Measurements from ENCODE around the gene CDC42EP3.

CDC42EP3 gene

DNA sequence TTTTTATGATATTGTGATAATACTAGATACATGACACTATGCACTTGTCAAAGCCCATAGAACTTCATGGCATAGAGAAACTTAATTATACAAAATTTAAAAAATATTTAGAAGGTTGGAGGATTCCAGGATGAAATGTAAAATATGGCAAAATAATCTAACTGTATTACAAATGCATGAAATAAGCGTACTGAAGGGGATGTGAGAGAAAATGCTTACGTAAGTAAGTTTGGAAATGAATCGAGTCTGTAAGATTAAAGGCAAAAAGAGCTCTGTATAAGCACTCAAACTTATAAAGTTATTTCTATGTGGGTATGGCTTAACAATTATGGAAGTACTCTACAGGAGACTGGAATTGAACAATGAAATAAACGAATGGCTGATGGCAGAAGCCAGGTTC lies 13.4 kb upstream of the CDC42EP3 start:
- no peak for DNase-seq (ENCODE audit: extremely low spot score, insufficient read length, low read depth)
- no peak for FAIRE-seq

DNA sequence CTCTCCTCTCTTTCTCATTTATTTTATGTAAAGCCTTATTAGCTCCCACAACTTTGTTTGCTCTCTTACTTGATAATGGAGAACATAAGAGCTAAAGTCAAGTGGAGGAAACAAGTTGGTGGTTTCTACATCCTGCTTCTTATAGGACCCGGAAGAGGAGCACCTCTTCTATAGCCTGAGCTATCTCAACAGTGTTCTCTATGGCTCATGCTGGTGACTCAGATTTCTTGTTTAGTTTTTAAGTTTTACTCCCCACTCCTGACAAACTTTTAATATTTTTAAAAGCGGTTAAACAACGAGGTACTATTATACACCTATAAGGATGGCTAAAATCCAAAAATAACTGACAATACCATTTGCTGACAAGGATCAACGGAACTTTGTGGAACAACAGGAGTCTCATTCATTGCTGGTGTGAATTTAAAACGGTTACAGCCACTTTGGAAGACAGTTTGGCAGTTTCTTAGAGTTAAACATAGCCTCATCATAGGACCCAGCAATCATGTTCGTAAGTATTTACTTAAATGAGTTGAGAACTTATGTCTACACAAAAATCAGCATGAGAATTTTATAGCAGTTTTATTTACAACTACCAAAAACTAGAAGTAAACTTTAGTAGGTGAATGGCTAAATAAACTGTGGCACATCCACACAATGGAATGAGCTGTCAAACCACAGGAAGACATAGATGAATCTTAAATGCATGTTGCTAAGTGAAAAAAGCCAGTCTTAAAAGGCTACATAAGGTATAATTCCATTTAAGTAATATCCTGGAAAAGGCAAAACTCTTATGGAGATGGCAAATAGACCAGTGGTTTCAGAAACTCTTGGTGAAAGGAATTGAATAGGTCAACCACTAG lies 12.7 kb upstream of the CDC42EP3 start:
- peak; percentile 31 for FAIRE-seq
- no peak for DNase-seq (ENCODE audit: extremely low spot score, insufficient read length, low read depth)

DNA sequence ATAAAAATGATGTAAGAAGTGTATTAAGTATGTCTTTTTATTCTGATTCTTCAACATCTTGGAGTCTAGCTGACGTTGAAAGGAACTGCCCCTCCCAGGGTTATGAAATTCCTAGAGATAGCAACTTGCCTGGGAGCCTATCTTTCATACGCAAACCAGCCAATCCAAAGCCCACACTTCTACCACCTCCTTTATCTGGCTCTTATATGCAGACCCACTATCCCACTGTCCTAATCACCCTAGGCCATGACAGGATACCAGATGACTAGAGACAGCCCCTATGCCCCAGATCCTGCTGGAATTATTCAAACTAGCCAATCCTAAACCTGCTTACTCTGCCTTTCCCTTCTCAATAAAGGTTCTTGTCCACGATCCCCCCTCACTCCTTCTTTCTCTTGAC lies 11.8 kb upstream of the CDC42EP3 start:
- no peak for DNase-seq (ENCODE audit: extremely low spot score, insufficient read length, low read depth)
- no peak for FAIRE-seq

DNA sequence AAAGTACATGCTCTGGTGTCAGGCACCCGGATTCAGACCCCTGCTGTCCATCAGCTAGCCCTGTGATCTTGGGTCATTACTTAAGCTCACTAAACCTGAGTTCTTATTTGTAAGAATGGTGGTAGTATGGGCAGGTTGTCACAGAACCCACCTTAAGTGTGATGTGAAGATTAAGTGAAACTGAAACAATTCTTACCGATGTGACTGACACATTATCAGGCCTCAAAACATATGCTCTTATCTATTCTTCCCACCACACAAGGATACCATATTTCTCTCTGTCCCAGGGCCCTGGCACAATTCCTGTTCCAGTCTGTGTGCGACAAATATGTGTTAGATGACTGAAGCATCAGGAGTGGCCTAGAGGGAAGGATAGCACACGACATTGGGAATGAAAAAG lies 11.0 kb upstream of the CDC42EP3 start:
- DNase-seq (ENCODE audit: extremely low spot score, insufficient read length, low read depth) (no peak), FAIRE-seq (no peak)

DNA sequence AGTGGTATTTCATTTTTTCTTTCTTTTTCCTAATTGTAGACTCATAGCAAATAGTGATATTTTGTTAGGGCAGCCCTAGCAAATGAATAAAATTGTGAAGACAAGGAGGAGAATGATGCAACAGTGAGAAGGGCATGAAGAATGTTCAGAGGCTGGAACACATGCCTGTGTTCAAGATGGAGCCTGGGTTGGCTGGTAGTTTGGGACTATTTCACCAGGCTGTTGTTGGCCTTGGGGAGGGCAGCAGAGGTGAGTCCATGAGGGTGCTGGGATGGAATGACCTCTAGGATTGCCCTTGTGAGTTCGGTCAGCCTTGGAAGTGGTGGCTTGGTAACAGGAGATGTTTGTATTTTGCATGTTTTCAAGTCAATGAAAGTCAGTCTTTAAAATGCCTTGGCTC lies 10.1 kb upstream of the CDC42EP3 start:
- FAIRE-seq (no peak), DNase-seq (ENCODE audit: extremely low spot score, insufficient read length, low read depth) (no peak)

DNA sequence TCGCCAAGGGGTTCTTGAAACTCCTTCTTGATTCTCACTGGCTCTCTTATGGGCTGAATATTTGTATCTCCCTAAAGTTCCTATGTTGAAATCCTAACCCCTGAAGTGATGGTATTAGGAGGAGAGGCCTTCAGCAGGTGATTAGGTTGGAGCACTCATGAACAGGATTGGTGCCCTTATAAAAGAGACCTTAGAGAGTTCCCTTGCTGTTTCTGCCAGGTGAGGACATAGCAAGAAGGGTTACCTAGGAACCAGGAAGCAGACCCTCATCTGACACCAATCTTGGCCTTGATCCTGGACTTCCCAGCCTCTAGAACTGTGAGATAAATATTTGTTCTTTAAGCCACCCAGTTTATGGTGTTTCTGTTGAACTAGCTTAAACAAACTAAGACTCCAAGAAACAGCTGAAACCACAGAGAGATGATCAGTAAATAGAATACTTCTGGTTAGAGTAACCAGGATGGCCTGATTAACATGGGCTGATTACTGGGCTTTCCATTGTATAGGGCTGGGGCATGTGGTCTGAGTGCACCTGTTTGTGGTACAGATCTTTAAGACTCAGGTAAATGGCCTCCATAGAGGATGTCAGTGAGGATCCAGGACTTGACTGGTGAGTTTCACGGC lies 7.7 kb upstream of the CDC42EP3 start:
- no peak for FAIRE-seq
- no peak for DNase-seq (ENCODE audit: extremely low spot score, insufficient read length, low read depth)

DNA sequence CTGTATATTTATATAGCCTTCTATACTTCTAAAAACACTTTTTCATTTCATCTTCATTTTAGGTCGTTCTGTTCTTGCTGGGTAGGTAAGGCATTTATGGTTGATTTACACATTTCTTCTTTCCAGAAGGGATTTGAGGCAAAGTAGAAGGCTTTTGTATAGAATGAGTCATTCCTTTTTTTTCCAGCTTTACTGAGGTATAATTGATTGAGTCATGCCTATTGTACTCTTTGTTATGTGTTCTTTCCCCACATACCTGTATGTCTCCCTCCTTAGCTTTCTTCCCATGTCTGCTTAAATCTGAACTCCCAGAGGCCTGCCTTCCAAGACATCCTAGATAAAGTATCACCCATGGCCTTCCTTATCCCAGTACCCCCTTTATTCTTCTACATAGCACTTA lies 4.8 kb upstream of the CDC42EP3 start:
- no peak for DNase-seq (ENCODE audit: extremely low spot score, insufficient read length, low read depth)
- no peak for FAIRE-seq

DNA sequence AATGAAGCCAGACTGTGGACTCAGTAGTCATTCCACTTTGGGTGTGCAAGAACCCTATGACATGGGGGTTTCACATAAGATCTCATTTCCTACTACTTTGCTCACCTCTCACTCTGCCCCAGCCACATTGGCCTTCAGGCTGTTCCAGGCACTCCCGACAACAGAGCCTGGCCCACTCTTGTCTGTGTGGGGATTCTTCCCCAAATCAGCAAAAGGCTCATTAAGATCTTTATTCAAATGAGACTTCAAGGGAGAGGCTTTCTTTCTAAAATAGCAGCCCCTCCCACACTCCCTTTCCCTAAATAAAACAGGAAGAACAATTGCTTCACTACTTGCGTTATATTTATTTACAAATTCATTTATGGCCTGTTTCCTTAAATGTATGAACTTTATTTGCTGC lies 3.5 kb upstream of the CDC42EP3 start:
- FAIRE-seq (no peak), DNase-seq (ENCODE audit: extremely low spot score, insufficient read length, low read depth) (no peak)

DNA sequence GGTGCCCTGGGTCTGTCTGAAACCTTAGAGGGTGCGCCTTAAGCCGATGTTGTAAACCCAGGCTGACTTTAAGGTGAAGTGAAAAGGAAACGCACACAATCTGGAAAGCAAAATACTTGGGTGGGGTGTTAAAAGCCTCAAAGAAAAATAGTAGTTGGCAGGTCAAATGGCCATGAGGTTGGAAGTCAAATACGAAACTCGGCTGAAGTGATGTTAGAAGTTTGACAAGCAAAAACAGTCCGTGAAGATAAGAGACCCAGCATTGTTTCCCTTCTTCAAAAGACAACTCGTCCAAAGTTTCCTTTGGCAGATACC lies 1.4 kb upstream of the CDC42EP3 start:
- DNase-seq (ENCODE audit: extremely low spot score, insufficient read length, low read depth) (no peak), FAIRE-seq (no peak)

DNA sequence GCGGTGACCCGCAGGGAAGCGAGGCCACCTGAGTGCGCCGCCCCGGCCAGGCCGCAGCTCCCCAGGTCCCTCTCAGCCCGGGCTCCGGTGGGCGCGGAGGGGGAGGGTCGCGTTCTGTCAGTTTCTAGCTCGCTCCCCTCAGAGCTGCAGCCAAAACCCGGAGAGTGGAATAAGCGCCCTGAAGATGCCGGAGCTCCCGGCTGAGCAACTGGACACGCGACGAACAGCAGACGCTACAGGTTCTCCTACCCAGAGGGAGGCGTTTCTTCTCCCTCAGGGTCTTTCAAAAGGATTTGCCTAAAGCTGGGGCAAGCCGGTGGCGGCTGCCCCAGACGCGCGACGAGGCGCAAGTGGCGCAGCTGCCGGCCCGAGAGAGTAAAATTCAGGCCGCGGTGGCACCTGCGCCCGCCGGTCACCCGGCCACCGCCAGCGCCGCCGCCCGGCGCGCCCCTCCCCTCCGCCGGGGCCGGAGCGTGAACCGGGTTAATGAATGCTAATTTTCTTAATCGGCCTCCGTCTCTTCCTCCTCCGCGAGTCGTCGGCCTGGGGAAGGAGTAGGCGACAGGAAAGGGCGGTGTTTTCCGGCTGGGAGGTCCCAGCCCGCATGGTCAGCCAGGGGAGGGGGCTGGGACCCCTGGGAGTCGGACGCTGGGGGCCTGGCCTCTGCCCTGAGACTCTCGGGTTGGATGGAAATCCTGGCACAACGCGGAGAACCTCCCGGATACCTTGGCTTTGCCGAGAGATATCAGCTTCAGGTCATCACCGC lies 845 bp upstream of the CDC42EP3 start:
- peak; percentile 60 for DNase-seq (ENCODE audit: extremely low spot score, insufficient read length, low read depth)
- FAIRE-seq, result peak; percentile 82

DNA sequence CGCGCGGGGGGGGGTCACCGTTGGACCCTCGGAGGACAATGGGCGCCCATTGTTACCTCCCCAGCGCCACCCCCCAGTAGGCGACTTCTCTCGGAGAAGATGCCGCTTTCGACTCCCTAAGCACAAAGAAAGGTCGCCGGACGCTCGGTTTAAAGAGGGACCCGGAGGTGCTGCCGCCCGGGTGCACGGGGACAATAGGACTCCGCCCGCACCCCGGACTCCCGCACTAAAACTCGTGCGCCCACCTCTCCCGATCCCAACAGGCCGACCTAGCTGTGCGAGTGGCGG lies 318 bp upstream of the CDC42EP3 start:
- peak; percentile 17 for DNase-seq (ENCODE audit: extremely low spot score, insufficient read length, low read depth)

DNA sequence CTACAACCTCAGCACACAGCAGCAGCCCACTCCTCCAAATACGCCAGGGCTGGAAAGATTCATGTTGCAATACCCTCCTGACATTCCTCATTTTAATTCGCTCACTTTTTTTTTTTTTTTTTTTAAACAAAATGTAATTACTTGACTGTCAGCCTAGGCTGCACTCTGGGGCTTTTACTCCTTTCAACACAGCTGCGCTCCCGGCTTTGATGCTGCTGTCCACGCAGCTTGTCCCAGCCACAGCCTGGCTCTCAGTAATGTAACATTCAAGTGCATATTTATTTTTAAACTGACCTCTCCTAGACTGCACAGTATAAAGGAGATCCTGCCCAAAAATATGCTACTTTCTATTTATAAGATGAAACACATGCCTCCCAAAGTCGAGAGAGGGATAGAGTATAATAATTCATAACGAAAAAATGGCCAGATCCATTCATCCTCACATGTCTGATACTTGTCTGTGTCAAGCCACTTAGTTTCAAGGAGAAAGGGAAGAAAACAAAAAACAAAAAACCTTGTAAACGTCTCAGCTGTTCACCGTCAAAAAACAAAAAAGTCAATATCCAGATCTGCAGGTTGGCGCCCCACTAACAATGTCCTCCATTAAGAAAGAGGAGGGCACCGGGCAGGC lies 949 bp downstream of the CDC42EP3 start:
- DNase-seq (ENCODE audit: extremely low spot score, insufficient read length, low read depth) (no peak), FAIRE-seq (peak; percentile 38)

More for the DNA sequence above, 318 bp upstream of the CDC42EP3 start:
- FAIRE-seq, result no peak

DNA sequence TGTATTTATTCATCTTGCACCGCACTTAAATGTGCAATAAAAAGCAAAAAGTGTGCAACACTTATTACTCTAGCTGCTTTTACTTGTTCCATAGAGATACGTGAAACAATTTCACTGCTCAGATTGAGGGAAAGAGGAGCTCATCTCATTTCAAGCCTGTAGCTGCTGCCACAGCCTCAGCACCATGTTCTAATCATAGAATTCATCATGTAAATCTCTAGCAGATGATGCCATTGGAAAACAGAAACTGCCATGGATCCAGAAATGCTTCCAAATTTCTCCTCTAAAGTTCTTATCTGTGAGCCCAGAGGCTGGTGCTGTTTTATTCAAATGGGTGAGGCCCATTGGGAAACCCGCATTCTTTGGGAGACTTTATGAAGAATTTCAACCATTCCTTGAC lies 2.0 kb downstream of the CDC42EP3 start:
- DNase-seq (ENCODE audit: extremely low spot score, insufficient read length, low read depth) (no peak), FAIRE-seq (no peak)

DNA sequence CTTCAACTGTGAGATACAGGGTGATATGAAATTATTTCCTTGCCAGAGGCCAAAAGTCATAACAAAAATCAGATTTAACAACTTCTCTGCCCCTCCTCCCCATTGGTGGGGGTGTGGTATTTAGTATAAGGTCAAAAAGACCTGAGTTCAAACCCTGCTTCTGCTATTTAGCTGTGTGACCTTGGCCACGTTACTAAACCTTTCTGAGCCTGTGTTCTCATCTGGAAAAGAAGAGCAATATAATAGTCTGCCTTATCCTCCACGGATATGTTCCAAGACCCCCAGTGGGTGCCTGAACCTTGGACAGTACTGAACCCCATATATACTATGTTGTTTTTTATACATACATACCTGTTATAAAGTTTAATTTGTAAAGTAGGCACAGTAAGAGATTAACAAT lies 3.7 kb downstream of the CDC42EP3 start:
- FAIRE-seq (no peak), DNase-seq (ENCODE audit: extremely low spot score, insufficient read length, low read depth) (no peak)

DNA sequence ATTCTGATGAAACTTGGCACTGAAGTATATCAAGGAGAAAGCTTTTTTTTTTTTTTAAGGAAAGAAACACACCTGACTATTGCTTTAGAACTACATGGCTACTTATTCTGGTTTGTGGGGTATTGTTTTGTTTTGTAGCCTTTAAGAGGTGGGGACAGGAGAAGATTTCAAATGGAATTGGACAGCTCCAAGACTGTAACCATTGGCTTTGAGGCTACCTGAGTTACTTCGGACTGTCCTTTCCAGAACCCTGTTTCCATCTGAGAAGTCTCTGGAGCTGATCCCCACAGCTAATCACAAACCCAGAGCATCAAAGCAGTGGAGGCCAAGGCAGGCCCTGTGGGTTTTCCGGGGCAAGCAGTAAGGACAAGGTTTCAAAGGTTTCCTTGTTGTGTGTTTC lies 4.7 kb downstream of the CDC42EP3 start:
- no peak for DNase-seq (ENCODE audit: extremely low spot score, insufficient read length, low read depth)

DNA sequence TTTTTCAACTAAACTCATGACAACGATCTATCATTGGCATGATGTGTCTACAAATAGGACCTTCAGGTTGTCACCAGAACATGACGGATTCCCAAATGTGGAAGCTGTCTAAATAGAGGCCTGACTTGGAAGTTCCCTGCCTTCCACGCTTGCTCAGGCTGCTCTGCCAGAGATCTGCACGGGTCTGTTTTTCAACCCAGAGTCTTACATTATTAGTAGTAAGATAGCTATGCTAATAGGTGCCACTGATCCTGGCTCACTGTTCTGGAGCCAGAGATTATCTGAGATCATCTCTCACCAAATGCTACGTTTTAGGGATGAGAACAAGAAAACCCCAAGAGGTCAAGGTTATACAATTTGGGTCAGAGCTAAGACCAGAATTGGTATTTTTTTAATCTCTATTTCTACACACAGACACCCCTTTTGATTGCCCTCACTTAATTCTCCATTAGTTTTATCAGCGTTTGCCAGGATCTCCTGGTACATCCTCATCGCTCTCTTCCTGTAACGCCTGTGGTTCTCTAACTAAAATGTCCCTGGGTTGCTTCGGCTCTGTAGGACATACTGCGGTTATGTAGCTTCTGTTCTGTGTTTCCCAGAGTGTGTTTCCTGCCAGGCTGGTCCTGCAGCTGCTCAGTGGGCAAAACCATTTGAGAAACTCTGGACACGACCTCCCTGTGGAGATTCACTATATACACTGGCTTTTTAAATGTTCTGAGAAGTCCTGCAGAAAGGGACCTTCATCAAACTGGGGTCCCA lies 5.7 kb downstream of the CDC42EP3 start:
- DNase-seq (ENCODE audit: extremely low spot score, insufficient read length, low read depth), result no peak
- no peak for FAIRE-seq

More for the DNA sequence above, 4.7 kb downstream of the CDC42EP3 start:
- FAIRE-seq, result peak; percentile 67

DNA sequence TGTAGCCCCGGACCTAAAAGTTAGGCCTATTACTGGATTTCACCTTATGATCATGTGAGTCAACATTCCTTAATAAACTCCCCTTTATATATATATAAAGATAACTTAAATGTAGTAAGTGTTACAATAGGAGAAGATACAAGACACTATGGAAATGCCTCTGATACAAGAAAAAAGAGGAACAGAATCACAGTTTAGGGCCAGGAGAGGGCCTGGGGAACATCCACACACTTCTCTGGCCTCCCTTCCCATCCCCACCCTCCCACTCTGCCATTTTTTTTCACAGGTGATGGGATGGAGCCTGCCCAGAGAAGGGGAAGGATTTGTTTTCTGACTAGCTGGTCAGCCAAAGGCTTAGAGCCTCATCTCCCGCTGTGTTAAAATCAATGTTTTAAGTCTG lies 6.4 kb downstream of the CDC42EP3 start:
- DNase-seq (ENCODE audit: extremely low spot score, insufficient read length, low read depth), result no peak
- FAIRE-seq, result no peak

DNA sequence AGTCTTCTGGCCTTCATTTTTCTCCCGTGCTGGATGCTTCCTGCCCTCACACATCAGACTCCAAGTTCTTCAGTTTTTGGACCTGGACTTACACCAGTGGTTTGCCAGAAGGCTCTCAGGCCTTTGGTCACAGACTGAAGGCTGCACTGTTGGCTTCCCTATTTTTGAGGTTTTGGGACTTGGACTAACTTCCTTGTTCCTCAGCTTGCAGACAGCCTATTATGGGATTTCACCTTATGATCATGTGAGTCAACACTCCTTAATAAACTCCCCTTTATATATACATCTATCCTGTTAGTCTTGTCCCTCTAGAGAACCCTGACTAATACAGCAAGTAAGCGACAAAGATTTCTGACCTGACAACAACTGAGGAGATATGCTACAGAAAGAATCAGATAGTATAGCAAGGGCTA lies 7.2 kb downstream of the CDC42EP3 start:
- FAIRE-seq (no peak), DNase-seq (ENCODE audit: extremely low spot score, insufficient read length, low read depth) (no peak)

DNA sequence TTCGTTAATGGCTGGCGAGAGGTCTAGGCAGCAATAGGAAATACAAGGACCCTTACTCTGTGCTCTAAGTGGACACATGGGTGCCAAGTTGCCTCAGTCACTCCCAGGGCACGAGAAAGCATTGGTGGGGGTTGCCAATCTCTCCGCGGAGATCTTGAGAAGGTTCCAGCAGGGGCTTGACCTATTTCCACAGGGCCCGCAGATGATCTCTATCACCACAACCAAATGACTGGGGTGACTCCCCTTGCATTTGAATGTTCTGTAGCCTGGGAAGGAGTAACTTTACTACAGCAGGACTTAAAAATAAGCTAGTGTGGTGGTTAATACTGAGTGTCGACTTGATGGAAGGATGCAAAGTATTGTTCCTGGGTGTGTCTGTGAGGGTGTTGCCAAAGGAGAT lies 8.1 kb downstream of the CDC42EP3 start:
- no peak for DNase-seq (ENCODE audit: extremely low spot score, insufficient read length, low read depth)
- FAIRE-seq, result no peak

DNA sequence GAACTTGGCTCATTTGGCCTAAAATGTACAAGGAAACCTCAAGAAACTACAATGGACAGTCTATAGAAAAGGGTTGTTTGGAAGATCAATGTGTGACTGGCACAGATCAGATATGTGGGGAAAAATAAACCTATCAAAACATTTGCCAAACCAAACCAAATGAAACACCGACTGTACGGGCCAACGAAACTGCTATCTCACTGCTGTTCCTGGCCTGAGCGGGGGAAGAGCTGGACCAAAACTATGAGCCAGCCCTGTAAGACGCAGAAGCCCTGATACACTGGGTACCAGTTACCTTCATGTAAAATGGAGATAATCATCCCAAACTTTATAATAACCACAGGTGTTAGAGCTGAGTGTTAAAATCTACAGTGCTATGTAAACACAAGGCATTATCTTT lies 11.7 kb downstream of the CDC42EP3 start:
- DNase-seq (ENCODE audit: extremely low spot score, insufficient read length, low read depth) (no peak), FAIRE-seq (no peak)

Measured in GM18507 (cell line).